GM12878 (cell line): ENCODE measurements around the gene RFC1. TPM values are rescaled to one million over a fixed set of nuclear protein-coding genes. Genes with fewer than 3 reads are reported as not detected.

ENCODE experiments used
- ATAC-seq: fragments of 200-7000 bp; cut with Tn5 transposase; 3 replicates; pipeline ENCODE4 v1.9.1; 2020; ENCODE audit warnings: mild to moderate bottlenecking, moderate library complexity
- BruUV-seq: library from RNA; stranded (reverse); fragments of 400-500 nt; replicated peaks from 2 replicates; lab custom pipeline; 2021; lab: Mats Ljungman, UMichigan
- CTCF ChIA-PET: fragments of 300-600 bp; sonication (Branson Sonifier 250); formaldehyde crosslinking; extraction: SDS; loops from one replicate; lab custom pipeline; 2021; ENCODE audit warnings: inconsistent platforms; lab: Yijun Ruan, JAX
- POLR2A ChIA-PET: fragments of 350-600 bp; formaldehyde crosslinking; extraction: SDS; loops from one replicate; lab custom pipeline; 2021; ENCODE audit warnings: inconsistent platforms; lab: Charles Lee
- RAD21 ChIA-PET: fragments of 300-600 bp; sonication (Branson Sonifier 250); formaldehyde crosslinking; loops from one replicate; lab custom pipeline; 2023; ENCODE audit warnings: antibody characterized with exemption; ENCODE audit not compliant: unreplicated experiment; lab: Charles Lee
- SMC1A ChIA-PET: fragments of 300-600 bp; sonication (Branson Sonifier 250); formaldehyde crosslinking; loops from one replicate; lab custom pipeline; 2023; ENCODE audit not compliant: unreplicated experiment, uncharacterized antibody; lab: Charles Lee
- DNase-seq: peaks from one replicate; pipeline ENCODE4 v3.0.0-alpha.2; 2011; ENCODE audit warnings: low read depth, low spot score
- FAIRE-seq: peaks from 3 replicates; lab custom pipeline; 2011; peaks lifted over from hg19 to GRCh38; lab: Jason Lieb, UNC
- H2AFZ ChIP-seq: 2 replicates; pipeline ENCODE4 v1.6.0; 2011; ENCODE audit warnings: low read depth, low read length, control low read depth; ENCODE audit not compliant: control insufficient read depth
- H3K27ac ChIP-seq: 2 replicates; pipeline ENCODE4 v1.5.1; 2011; ENCODE audit warnings: control low read depth; ENCODE audit not compliant: control insufficient read depth, insufficient read depth
- H3K27me3 ChIP-seq, 2 experiments: replicated peaks in 1 of 2; 2 replicates each; pipeline versions ENCODE4 v1.6.0 to v1.6.1; 2011; ENCODE audit warnings: low read length in 1 of 2; ENCODE audit not compliant: control insufficient read depth in 2 of 2, insufficient read depth in 2 of 2
- H3K36me3 ChIP-seq, 2 experiments: 2 replicates each; pipeline ENCODE4 v1.5.1; 2011; ENCODE audit warnings: low read length in 1 of 2; ENCODE audit not compliant: control insufficient read depth in 2 of 2, insufficient read depth in 2 of 2
- H3K4me1 ChIP-seq: 2 replicates; pipeline ENCODE4 v1.6.1; 2011; ENCODE audit warnings: mild to moderate bottlenecking, low read length, moderate library complexity, mixed read lengths; ENCODE audit not compliant: control insufficient read depth, insufficient read depth
- H3K4me2 ChIP-seq: 2 replicates; pipeline ENCODE4 v1.6.0; 2011; ENCODE audit warnings: control low read depth; ENCODE audit not compliant: control insufficient read depth, insufficient read depth
- H3K4me3 ChIP-seq: fragments of 200-600 bp; sonication (generic); 2 replicates; pipeline ENCODE4 v1.5.1; 2016
- H3K79me2 ChIP-seq: 2 replicates; pipeline ENCODE4 v1.6.0; 2011; ENCODE audit warnings: low read length; ENCODE audit not compliant: control insufficient read depth, insufficient read depth
- H3K9ac ChIP-seq: 2 replicates; pipeline ENCODE4 v1.8.0; 2011; ENCODE audit warnings: low read length, control low read depth, mixed read lengths; ENCODE audit not compliant: control insufficient read depth, insufficient read depth
- H3K9me3 ChIP-seq: replicated peaks from 3 replicates; pipeline ENCODE4 v1.5.1; 2011; ENCODE audit warnings: mild to moderate bottlenecking, low read length; ENCODE audit not compliant: control insufficient read depth, insufficient read depth
- H4K20me1 ChIP-seq: 2 replicates; pipeline ENCODE4 v1.6.0; 2011; ENCODE audit not compliant: control insufficient read depth, insufficient read depth
- BRCA1 ChIP-seq: IDR thresholded peaks from 2 replicates; pipeline ENCODE4 v1.6.1; 2011; ENCODE audit warnings: low read depth, low read length, improper control_type of control experiment
- CEBPZ ChIP-seq: fragments of 150-350 bp; IDR thresholded peaks from 2 replicates; pipeline ENCODE4 v1.6.1; 2016; ENCODE audit warnings: low read depth, low read length
- CHD4 ChIP-seq: fragments of 200-600 bp; sonication (generic); IDR thresholded peaks from 2 replicates; pipeline ENCODE4 v1.6.1; 2016; ENCODE audit warnings: mild to moderate bottlenecking
- CREB1 ChIP-seq: IDR thresholded peaks from 2 replicates; pipeline ENCODE4 v1.6.1; 2012; ENCODE audit warnings: low read depth, mild to moderate bottlenecking, inconsistent platforms
- FOS ChIP-seq: IDR thresholded peaks from 3 replicates; pipeline ENCODE4 v1.6.1; 2011; ENCODE audit warnings: borderline replicate concordance; ENCODE audit not compliant: insufficient read length; ENCODE audit errors: extremely low read depth
- HDAC6 ChIP-seq: fragments of 200-600 bp; sonication (generic); IDR thresholded peaks from one replicate; pipeline ENCODE4 v1.8.0; 2017; ENCODE audit warnings: antibody characterized with exemption; ENCODE audit not compliant: unreplicated experiment
- KDM1A ChIP-seq: fragments of 200-600 bp; sonication (generic); IDR thresholded peaks from 2 replicates; pipeline ENCODE4 v1.6.1; 2016; ENCODE audit warnings: borderline replicate concordance
- POLR2A ChIP-seq: IDR thresholded peaks from 2 replicates; pipeline ENCODE4 v1.6.1; 2011; ENCODE audit warnings: low read depth, mild to moderate bottlenecking, low read length
- PRDM15 ChIP-seq: fragments of 450-650 bp; formaldehyde crosslinking; IDR thresholded peaks from 2 replicates; pipeline ENCODE4 v1.4.0; 2020; ENCODE audit warnings: mild to moderate bottlenecking, moderate library complexity
- RCOR1 ChIP-seq: conservative IDR thresholded peaks from 2 replicates; pipeline ENCODE4 v1.6.1; 2012; ENCODE audit warnings: low read depth, low read length, improper control_type of control experiment
- STAT1 ChIP-seq: fragments of 450-650 bp; conservative IDR thresholded peaks from 2 replicates; pipeline ENCODE4 v1.6.1; 2014; ENCODE audit warnings: antibody characterized with exemption, mild to moderate bottlenecking
- ZBTB33 ChIP-seq: fragments of 450-650 bp; IDR thresholded peaks from 2 replicates; pipeline ENCODE4 v1.6.1; 2017; ENCODE audit warnings: mild to moderate bottlenecking
- ZZZ3 ChIP-seq: IDR thresholded peaks from 2 replicates; pipeline ENCODE4 v1.6.1; 2011; ENCODE audit warnings: low read depth; ENCODE audit not compliant: control insufficient read depth, insufficient read length
- WGBS: methylation state at CpG from one replicate; pipeline ENCODE4 v1.1.6; 2016; ENCODE audit warnings: low lambda C conversion rate; ENCODE audit not compliant: insufficient replicate concordance, insufficient coverage; ENCODE audit errors: missing lambda C conversion rate; 5-methylcytosine and 5-hydroxymethylcytosine counted together
- in situ Hi-C: fragments of 300-500 bp; cut with MboI; formaldehyde crosslinking; loops from 9 replicates; pipeline ENCODE4 v1.14.3; 2018; ENCODE audit warnings: mixed read lengths
- intact Hi-C: fragments of 100-400 bp; cut with micrococcal nuclease; formaldehyde crosslinking; loops from one replicate; pipeline ENCODE4 v1.14.2; 2022; ENCODE audit not compliant: unreplicated experiment
- polyA plus RNA-seq, 11 experiments: library from polyadenylated mRNA; depleted of rRNA in 4 of 11; unstranded in 6 of 11; stranded (reverse) in 5 of 11; fragments of >200 nt; fragmentation: Nextera tagmentation in 4 of 11; fragmentation: Illumina TruSeq in 1 of 11; extraction: Ambion mirVana in 4 of 11; extraction: Trizol in 1 of 11; gene quantifications; 1 replicate in 1 of 11; 2 replicates in 10 of 11; pipeline versions ENCODE4 v1.2.1 to v1.2.3, GENCODE V29; 2011 to 2016; ENCODE audit warnings: inconsistent platforms in 2 of 11, missing spikeins in 2 of 11, low read depth in 1 of 11
- total RNA-seq, 4 experiments: library from RNA; depleted of rRNA in 3 of 4; stranded (reverse); fragments of >200 nt in 3 of 4; fragmentation: Illumina TruSeq in 1 of 4; extraction: Trizol in 1 of 4; gene quantifications; 2 replicates each; pipeline versions ENCODE4 v1.2.1 to v1.2.3, GENCODE V29; 2013 to 2021

Gene RFC1
- total and polyA plus RNA-seq, 10 of the 15 experiments (the other 5 are each of a cell fraction or from before 2014, with no cell fraction given), result 22.5 to 67.8 (median 40.3) TPM

GRCh38 chr4:39295784-39296183 lies 70.4 kb downstream of the RFC1 start:
- no peak for ATAC-seq
- Histone ChIP-seq H3K27me3 (no peaks in the 10 kb centered on the region), H3K4me2 (no peak overlapping the region), H3K36me3 (peaks cover 9 to 20% of the 10 kb centered on the region in 2 experiments), H4K20me1 (no peaks in the 10 kb centered on the region), H3K4me3 (no peak overlapping the region), H2AFZ (no peak overlapping the region), H3K9ac (no peak overlapping the region), H3K9me3 (no peaks in the 10 kb centered on the region; the same call in 2 of the 3 replicates), H3K4me1 (no peaks in the 10 kb centered on the region), H3K27ac (no peak overlapping the region), H3K79me2 (no peaks in the 10 kb centered on the region)
- DNase-seq, result no peak
- BruUV-seq, result no TSS peak
- in situ Hi-C loops (no loop called here), intact Hi-C loops (no loop called here)
- 96% methylated on average over 8 of the region's 8 CpGs for WGBS
- no peak for FAIRE-seq
- ChIA-PET RAD21 (no interaction called here), CTCF (no interaction called here), POLR2A (no interaction called here), SMC1A (no interaction called here)
- no peak for TF ChIP-seq RCOR1
- TF ChIP-seq CEBPZ, result no peak
- no peak for TF ChIP-seq CHD4
- TF ChIP-seq CREB1, result no peak
- no peak for TF ChIP-seq HDAC6
- TF ChIP-seq KDM1A, result no peak
- TF ChIP-seq PRDM15 (CRISPR knock-in tag), result no peak
- no peak for TF ChIP-seq ZBTB33
- TF ChIP-seq ZZZ3, result no peak
- no peak for TF ChIP-seq STAT1
- TF ChIP-seq FOS, result no peak
- TF ChIP-seq POLR2A, result no peak
- no peak for TF ChIP-seq BRCA1
